LNCaP clone FGC (cell line): ENCODE measurements around the gene COCH.
"Not testable (repeated sequence)": the region's sequence is repeated elsewhere in the genome, so short reads cannot be mapped to it uniquely, and the experiment has no call there.

ENCODE experiments used
- DNase-seq: peaks from one replicate; pipeline ENCODE4 v3.0.0-alpha.2; 2011; ENCODE audit warnings: low read depth
- H3K4me3 ChIP-seq: 2 replicates; pipeline ENCODE4 v1.5.1; 2011; ENCODE audit warnings: mild to moderate bottlenecking, low read depth, low read length, control low read depth
- CTCF ChIP-seq: IDR thresholded peaks from 2 replicates; pipeline ENCODE4 v1.5.1; 2012; ENCODE audit warnings: mild to moderate bottlenecking; ENCODE audit not compliant: control insufficient read depth, insufficient read depth; ENCODE audit errors: extremely low read depth

Gene COCH

GRCh38 chr14:30885840-30886740, 11.7 kb downstream of the COCH start:
- H3K4me3 ChIP-seq = no peak overlapping the region
- TF ChIP-seq CTCF = no peak
- DNase-seq = no peak

GRCh38 chr14:30888480-30889243, 14.3 kb downstream of the COCH start:
- DNase-seq = no peak
- TF ChIP-seq CTCF = no peak
- H3K4me3 ChIP-seq = no peak overlapping the region

- no peak for DNase-seq
- no peak overlapping the region for H3K4me3 ChIP-seq
- TF ChIP-seq CTCF = no peak
These were observed 14.9 kb downstream of the COCH start for GRCh38 chr14:30889244-30889594.

- no peak for TF ChIP-seq CTCF
- no peak overlapping the region for H3K4me3 ChIP-seq
- no peak for DNase-seq
These were observed 19.5 kb downstream of the COCH start for GRCh38 chr14:30893819-30894218.

- H3K4me3 ChIP-seq = no peak overlapping the region
- DNase-seq = no peak
- no peak for TF ChIP-seq CTCF
These were observed 20.7 kb downstream of the COCH start for GRCh38 chr14:30894923-30895515.

- DNase-seq = no peak
- H3K4me3 ChIP-seq = no peak overlapping the region
- TF ChIP-seq CTCF = no peak
These were observed 22.1 kb downstream of the COCH start for GRCh38 chr14:30896435-30896834.

- not testable (repeated sequence) for DNase-seq, H3K4me3 ChIP-seq
These were observed 22.8 kb downstream of the COCH start for GRCh38 chr14:30897121-30897520.
